Stimulated activated CD4-positive, alpha-beta T cell treated with anti-CD3 and anti-CD28 coated beads, Interleukin-2, amount 100 ng/mL, for 24 hours (primary cell): Measurements from ENCODE around the gene MSMO1.

ENCODE experiments used
- DNase-seq, 2 donors: peaks; one replicate each; pipeline ENCODE4 v3.0.0-alpha.2; 2020

Gene MSMO1

DNA sequence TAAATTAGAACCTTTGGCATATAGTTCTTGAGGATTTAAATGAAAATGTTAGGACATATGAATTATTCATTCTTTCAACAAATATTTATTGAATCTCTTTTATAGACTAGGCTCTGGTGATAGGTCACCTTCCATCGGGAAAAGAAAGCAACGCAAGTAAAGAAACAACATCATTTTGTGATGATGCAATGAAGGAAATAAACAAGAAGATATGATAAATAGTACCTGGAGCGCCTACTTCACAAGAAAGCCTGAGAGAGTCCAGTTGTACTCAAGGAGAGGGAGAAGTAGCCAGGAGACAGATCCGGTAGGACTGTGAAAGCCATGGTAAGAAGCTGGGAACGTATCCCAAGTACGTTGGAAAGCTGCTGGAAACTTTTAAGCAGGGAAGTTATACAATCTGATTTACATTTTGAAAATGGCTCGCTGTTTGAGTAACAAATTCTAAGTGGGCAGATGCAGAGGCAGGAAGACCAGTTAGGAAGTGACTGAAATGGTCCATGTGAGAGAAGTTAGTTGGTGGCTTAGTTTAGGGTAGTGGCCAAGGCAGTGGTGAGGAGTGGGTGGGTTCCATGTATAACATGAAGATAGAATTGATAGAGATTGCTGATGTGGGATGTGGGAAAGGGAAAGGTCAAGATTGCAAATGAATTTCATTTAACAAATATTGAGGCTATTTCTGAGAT lies 33.7 kb downstream of the MSMO1 start:
- DNase-seq: no peak

DNA sequence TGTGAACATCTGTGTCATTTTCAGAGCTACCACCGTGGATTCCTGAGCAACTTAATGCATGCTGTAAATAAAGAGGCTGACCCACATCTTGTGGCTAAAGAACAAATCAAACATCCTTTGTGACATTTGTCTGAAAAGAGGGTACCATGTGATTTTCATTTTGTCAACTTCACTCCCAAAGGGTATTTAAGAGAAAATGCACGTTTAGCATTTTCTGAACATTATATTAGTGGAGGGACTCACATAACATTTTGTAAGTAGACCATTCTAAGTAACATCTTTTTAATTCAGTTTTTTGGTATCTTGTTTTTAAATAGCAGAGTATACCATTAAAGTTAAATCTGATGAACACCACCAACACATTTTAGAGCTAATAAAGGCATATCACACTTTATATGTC lies 34.3 kb downstream of the MSMO1 start:
- no peak for DNase-seq

DNA sequence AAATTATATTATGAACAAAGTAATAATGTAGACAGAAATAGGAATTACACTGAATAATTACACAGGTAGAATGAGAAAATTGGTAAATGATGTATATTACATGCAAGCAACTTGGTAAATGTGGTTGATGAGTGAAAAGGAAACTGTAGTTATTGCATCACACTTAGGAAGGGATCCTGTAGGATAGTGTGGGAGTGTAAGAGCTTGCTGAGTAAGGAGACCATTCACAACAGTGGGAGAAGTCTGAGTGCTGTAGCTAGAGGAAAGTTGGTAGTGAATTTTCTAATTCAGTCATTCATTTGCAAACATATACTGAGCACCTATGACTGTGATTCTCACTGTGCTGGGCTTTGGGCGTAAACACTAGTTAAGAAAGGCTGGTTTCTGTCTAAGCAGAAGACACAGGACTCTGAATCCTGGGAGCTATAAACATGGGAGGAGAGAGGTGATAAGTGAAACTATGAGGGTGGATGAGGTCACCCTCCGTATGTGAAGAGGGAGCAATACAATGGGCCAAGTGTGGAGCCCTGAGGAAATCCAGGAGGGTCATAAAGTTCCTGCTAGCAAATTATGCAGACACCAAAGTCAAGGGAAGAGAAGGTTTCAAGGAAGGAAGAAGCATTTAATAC lies 37.1 kb downstream of the MSMO1 start:
- no peak for DNase-seq

DNA sequence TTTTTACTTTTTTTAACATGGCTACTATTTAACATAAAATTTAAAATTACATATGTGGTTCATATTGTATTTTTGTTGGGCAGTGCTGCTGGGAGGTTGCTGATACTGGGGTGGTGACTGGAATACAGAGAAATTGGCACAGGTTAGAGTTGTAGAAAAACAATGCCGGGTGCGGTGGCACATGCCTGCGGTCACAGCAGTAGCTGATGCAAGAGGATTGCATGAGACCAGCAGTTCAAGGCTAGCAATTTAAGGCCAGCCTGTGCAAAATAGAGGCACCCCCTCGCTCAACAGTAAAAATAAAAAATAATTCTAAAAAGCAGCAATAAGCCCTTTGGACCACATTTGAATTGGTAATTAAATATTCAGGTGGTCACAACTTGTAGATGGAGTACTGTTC lies 39.6 kb downstream of the MSMO1 start:
- no peak for DNase-seq

- no peak for DNase-seq
Observed at GRCh38 chr4:165368114-165368513, 40.6 kb downstream of the MSMO1 start.

GRCh38 chr4:165368567-165368966 lies 41.1 kb downstream of the MSMO1 start:
- DNase-seq: no peak

DNA sequence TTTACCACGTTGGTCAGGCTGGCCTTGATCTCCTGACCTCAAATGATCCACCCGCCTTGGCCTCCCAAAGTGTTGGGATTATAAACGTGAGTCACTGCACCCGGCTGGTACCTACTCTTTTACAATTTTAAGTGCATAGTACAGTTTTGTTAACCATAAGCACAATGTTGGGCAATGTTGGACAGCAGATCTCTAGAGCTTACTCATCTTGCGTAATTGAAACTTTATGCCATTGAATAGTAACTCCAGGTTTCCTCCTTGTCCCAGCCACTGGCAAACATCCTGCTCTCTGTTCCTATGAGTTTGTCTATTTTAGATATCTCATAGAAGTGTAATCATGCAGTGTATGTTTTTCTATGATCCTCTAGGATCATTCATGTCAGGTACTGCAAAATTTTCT lies 42.1 kb downstream of the MSMO1 start:
- no peak for DNase-seq

- DNase-seq: no peak
Observed at GRCh38 chr4:165370530-165370929, 43.1 kb downstream of the MSMO1 start.

DNA sequence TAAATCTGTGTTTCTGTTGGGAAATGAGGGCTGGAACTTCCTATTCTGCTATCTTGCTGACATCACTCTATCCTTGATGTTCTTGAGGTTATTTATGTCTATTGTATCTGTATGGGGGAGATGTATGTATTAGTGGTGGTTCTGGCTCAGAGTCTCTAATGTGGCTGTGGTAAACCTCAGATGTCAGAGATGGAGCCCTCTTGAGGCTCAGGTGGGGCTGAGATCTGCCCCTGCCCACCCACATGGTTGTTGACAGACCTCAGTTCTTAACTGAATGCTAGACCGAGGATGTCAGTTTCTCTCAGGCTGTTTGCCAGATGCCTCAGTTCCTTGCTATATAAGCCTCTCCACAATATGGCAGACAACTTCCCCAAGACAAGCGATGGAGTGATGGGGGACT lies 48.0 kb downstream of the MSMO1 start:
- no peak for DNase-seq

DNA sequence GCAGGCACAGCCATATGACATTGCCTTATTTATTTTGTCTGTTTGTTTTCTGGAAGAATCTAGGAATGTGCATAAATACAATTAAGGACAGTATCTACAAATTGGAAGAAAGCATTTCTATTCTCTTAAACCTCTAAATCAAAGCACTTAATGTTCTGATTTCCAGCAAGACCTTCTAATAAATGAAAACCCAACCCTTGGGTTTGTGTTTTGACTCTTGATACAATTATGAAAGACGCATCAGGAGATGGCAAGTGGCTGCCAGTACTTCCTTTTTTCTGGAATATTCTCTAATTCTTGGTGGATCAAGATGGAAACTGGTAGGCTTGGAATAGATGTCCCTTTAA lies 50.9 kb downstream of the MSMO1 start:
- DNase-seq: no peak

GRCh38 chr4:165378745-165379677 lies 51.5 kb downstream of the MSMO1 start, which contains the start of gene CPE:
CPE (plus strand) TSS chr4:165379008; CDS start chr4:165379222, 214 bp downstream.
- DNase-seq: peak; percentile 59 to 70

- DNase-seq: no peak
Observed at GRCh38 chr4:165379678-165380064, 52.2 kb downstream of the MSMO1 start.

DNA sequence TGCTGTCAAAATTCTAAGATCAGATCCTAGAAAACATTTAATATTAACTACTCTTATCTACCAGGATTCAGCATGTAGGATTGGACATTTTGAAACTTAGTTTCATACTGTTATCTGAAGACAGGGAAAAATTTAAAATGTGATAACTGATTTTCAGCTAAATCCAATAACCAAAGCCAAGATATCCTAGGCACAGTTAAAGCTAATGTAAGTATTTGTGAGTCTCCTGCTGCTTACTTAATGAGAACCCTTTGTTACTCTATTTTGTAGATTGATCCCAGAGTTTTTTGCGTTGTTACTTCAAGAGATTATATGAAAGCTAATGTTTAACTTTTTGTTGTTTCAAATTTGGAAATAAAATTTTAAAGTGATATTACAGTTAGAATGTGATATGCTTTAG lies 53.3 kb downstream of the MSMO1 start:
- no peak for DNase-seq

DNA sequence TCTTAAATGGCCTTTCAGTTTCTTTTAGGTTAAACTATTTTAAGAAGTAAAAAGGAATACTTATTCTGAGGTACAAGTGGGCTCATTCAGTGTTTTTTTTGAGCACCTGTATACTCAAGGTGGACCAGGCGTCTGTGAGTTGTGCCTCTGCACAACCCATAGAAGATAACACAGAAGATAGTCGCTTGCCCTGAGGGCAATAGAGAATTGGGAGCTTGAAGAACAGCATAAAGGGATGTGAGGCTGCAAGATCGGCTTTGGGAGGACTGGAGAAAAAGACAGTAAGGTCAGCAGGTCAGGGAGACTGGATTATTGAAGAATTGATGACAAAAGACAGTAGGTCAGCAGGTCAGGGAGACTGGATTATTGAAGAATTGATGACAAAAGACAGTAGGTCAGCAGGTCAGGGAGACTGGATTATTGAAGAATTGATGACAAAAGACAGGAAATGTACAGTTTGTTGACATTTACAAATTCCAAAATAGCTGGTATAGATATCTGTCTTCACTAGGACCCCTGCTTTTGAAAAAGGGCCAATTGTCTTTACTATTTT lies 54.4 kb downstream of the MSMO1 start:
- no peak for DNase-seq

DNA sequence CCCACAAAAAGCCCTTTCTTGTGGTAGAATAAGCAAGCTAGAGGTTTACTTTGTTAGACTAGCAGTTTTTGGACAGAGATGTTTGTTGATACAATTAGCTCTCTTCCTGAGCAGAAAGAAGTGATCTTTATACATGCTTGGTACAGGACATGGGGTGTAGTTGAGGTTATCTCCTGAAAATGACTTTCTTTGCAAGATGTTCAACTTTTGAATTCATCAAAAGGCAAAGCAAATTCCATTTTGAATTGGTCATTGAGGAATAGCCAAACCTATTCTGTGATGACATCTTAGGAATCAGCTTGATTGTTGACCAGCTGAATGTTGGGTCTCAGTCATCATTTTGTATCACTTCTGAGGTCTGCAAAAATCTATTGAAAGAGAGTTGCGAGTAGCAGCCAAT lies 55.2 kb downstream of the MSMO1 start:
- no peak for DNase-seq

- no peak for DNase-seq
Observed at GRCh38 chr4:165383591-165384073, 56.2 kb downstream of the MSMO1 start.

- no peak for DNase-seq
Observed at GRCh38 chr4:165384186-165384585, 56.7 kb downstream of the MSMO1 start.

DNA sequence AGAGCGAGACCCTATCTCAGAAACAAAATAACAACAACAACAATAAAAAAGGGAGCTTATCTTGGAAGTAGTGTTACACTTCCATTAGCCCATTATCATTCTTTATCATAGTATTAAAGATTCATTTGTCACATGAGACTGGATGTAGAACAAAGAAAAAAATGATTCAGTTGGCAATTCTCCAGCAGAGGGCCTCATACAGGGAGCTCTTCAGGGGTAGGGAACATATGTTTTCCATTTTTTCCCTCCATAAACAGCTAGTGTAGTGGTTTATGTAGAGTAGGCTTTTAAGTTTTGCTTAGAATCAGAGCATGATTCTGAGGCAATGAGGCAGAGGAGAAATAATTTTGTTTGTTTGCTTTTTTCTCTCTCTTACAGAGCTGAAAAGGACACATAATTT lies 57.1 kb downstream of the MSMO1 start:
- no peak for DNase-seq

GRCh38 chr4:165385126-165385525 lies 57.7 kb downstream of the MSMO1 start:
- no peak for DNase-seq

- DNase-seq: no peak
Observed at GRCh38 chr4:165386328-165386727, 58.9 kb downstream of the MSMO1 start.

- no peak for DNase-seq
Observed at GRCh38 chr4:165388756-165389155, 61.3 kb downstream of the MSMO1 start.
